Measurements from ENCODE around the gene SLC44A5. TPM values are rescaled to one million over a fixed set of nuclear protein-coding genes. Genes with fewer than 3 reads are reported as not detected.

The SLC44A5 gene
- polyA plus RNA-seq, 1 experiment = 0.19 TPM

DNA sequence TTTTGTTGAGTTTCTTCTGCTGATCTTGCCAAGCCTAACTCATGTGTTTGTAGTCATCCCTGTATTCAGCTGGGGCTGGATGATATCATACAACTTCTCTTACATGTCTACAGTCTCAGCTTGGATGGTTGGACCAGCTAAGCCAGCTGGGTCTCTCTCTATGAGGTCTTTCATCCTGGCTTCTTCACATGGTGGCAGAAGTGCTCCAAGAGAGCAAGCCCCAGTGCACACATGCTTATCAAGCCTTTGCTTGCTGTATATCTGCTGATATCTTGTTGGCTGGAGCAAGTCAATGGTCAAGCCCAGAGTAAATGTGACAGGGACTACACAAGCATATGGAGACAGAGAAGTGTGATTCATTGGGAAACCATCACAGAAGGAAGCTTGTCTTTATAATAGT lies 29.2 kb upstream of the SLC44A5 start:
- Histone ChIP-seq H3K4me3 (ENCODE audit: low read depth, low read length) (no peak overlapping the region), H3K9me3 (ENCODE audit: control insufficient read depth, insufficient read depth, low read length) (no peaks in the 10 kb centered on the region), H3K27me3 (ENCODE audit: control insufficient read depth, insufficient read depth, low read length) (no peaks in the 10 kb centered on the region), H3K27ac (ENCODE audit: low read depth, low read length) (no peak overlapping the region)
- ChIA-PET POLR2A (no interaction called here), CTCF (no interaction called here)
- DNase-seq (ENCODE audit: low read depth, low spot score) = no peak
- TF ChIP-seq, protein P1, sequence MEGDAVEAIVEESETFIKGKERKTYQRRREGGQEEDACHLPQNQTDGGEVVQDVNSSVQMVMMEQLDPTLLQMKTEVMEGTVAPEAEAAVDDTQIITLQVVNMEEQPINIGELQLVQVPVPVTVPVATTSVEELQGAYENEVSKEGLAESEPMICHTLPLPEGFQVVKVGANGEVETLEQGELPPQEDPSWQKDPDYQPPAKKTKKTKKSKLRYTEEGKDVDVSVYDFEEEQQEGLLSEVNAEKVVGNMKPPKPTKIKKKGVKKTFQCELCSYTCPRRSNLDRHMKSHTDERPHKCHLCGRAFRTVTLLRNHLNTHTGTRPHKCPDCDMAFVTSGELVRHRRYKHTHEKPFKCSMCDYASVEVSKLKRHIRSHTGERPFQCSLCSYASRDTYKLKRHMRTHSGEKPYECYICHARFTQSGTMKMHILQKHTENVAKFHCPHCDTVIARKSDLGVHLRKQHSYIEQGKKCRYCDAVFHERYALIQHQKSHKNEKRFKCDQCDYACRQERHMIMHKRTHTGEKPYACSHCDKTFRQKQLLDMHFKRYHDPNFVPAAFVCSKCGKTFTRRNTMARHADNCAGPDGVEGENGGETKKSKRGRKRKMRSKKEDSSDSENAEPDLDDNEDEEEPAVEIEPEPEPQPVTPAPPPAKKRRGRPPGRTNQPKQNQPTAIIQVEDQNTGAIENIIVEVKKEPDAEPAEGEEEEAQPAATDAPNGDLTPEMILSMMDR (IDR thresholded peaks at IDR 0.05; ENCODE audit: low read depth, low read length) = no peak

DNA sequence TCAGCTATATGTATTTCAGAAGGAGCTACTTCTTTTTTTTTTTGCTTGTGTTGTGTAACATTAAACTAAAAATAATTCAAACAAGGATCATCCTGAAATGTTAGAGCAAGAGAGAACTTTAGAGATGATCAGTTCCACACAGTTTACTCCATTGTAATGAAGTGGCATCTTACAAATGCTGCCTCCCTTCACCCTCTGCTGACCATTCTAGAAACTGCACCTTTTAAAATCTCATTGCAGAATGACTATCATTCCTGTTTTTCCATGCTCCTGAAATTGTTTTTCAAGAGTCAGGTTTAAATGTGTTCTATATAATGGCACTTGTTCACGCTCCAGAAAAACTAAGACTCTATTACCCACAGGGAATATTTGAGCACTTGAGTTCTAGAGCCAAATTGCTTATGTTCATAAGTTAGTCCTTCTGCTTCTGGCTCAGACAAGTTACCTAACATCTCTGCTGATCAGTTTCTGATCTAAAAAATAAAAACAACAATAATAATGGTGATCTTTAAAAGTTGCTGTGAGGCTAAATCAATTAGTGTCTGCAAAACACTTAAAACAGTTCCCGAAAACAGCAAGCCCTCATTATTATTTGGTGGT lies 21.5 kb upstream of the SLC44A5 start:
- CTCF ChIA-PET = interaction anchor here (0.6 to 2.5 kb wide), 25 partner anchors 11 to 1075 kb away, joined by 3 to 41 read pairs (median 4); partner anchors contain the start of gene ACADM
- DNase-seq (ENCODE audit: low read depth, low spot score) = no peak

DNA sequence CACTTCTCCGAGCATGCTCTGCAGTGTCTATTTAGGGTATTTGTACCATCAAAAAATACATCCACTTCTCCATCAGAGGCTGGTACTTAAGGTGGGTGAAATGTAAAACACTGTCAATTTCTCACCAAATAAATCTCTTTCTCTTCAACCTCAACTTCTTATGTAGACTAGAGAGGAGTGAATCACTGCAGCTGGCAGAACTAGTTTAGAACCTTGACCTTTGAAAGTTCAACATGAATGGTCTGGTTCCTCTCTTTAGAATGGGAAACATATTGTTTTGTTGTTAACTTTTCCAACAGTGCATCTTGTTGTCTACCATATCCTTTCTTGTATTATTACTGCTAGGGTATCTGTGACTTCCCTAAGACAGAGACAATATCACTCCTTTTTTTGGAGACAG lies 20.1 kb upstream of the SLC44A5 start:
- Histone ChIP-seq H3K9me3 (ENCODE audit: control insufficient read depth, insufficient read depth, low read length) (no peaks in the 10 kb centered on the region), H3K27me3 (ENCODE audit: control insufficient read depth, insufficient read depth, low read length) (no peaks in the 10 kb centered on the region), H3K27ac (ENCODE audit: low read depth, low read length) (no peak overlapping the region), H3K4me3 (ENCODE audit: low read depth, low read length) (no peak overlapping the region)
- no peak for DNase-seq (ENCODE audit: low read depth, low spot score)
- CTCF ChIA-PET = interaction anchor here (2.5 kb wide), 2 partner anchors 364 to 397 kb away, joined by 19 to 41 read pairs; no protein-coding TSS in a partner anchor
- POLR2A ChIA-PET = no interaction called here
- TF ChIP-seq, protein P1 (IDR thresholded peaks at IDR 0.05; ENCODE audit: low read depth, low read length) = no peak

More for the DNA sequence above, 21.5 kb upstream of the SLC44A5 start:
- Histone ChIP-seq H3K27me3 (ENCODE audit: control insufficient read depth, insufficient read depth, low read length) (no peaks in the 10 kb centered on the region), H3K4me3 (ENCODE audit: low read depth, low read length) (no peak overlapping the region), H3K27ac (ENCODE audit: low read depth, low read length) (no peak overlapping the region), H3K9me3 (ENCODE audit: control insufficient read depth, insufficient read depth, low read length) (no peaks in the 10 kb centered on the region)
- TF ChIP-seq, protein P1 (IDR thresholded peaks at IDR 0.05; ENCODE audit: low read depth, low read length) = peak; percentile 83
- POLR2A ChIA-PET = no interaction called here

DNA sequence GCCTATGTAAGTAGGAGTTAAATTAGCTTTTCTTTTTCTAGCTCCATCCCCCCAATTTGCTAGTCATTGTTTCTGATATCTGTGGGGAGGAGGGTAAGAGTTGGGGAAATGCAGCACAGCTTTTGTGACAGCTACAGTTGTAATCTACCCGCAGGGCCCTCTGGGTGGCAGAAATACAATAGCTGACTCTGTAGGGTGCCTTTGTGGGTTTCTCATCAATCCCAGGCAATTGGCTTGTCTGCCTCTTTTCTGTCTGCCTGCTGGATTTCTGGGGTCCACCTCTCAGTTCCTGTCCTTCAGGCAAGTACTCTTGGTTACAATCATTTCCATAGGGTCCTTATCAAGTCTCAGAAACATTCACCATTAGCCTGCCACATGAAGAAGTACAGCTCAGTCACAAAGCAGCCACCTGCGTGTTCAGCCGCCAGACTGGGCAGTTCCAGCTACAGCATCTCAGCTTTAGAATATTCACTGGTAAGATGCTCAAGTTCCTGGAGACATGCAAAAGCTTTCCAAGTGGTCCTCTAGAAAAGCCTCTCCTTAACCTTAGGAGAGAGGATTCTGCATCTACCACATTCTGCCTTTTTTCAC lies 19.2 kb upstream of the SLC44A5 start:
- ChIA-PET POLR2A (no interaction called here), CTCF (interaction anchor here (0.9 kb wide), 1 partner anchor 364 kb away, joined by 4 read pairs; no protein-coding TSS in a partner anchor)
- Histone ChIP-seq H3K9me3 (ENCODE audit: control insufficient read depth, insufficient read depth, low read length) (no peaks in the 10 kb centered on the region), H3K27me3 (ENCODE audit: control insufficient read depth, insufficient read depth, low read length) (no peaks in the 10 kb centered on the region), H3K27ac (ENCODE audit: low read depth, low read length) (no peak overlapping the region), H3K4me3 (ENCODE audit: low read depth, low read length) (no peak overlapping the region)
- TF ChIP-seq, protein P1 (IDR thresholded peaks at IDR 0.05; ENCODE audit: low read depth, low read length) = no peak
- DNase-seq (ENCODE audit: low read depth, low spot score) = no peak

DNA sequence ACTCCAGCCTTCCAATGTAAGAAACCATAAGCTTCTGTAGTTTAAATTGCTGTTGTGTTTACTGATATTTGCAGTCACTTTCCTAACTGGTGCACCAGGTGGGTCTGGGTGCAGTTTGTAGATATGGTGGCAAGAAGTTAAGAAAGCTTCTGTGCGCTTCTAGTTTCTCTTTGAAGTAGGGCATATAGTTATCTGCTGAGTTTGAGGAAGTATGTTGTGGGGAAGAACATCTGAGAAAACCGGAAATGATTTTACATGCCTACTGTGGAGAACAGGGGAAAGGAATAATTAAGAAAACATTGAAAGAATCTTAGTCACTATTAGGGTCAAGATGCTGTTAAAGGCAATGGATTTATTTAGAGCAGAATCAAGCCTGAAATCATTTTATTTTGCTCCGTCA lies 14.9 kb upstream of the SLC44A5 start:
- Histone ChIP-seq H3K27ac (ENCODE audit: low read depth, low read length) (no peak overlapping the region), H3K27me3 (ENCODE audit: control insufficient read depth, insufficient read depth, low read length) (no peaks in the 10 kb centered on the region), H3K9me3 (ENCODE audit: control insufficient read depth, insufficient read depth, low read length) (no peaks in the 10 kb centered on the region), H3K4me3 (ENCODE audit: low read depth, low read length) (no peak overlapping the region)
- TF ChIP-seq, protein P1 (IDR thresholded peaks at IDR 0.05; ENCODE audit: low read depth, low read length) = no peak
- CTCF ChIA-PET = no interaction called here
- DNase-seq (ENCODE audit: low read depth, low spot score) = no peak
- POLR2A ChIA-PET = no interaction called here

Data from AG04450 (cell line).